Activated CD4-positive, alpha-beta T cell treated with anti-CD3 and anti-CD28 coated beads, Interleukin-2, amount 10 ng/mL, durations not matched to agents 7 days and 5 days (primary cell): Measurements from ENCODE around the gene OXCT1. TPM values are rescaled to one million over a fixed set of nuclear protein-coding genes. Genes with fewer than 3 reads are reported as not detected.

Experiments
- total RNA-seq, 2 experiments: library from RNA; stranded (reverse); gene quantifications; one replicate each; pipeline ENCODE4 v1.2.3, GENCODE V29; 2021

Gene OXCT1
- total RNA-seq, 2 experiments from 2014 or later = 58.7 to 59.9 TPM

Other genes starting within 250 kb of the OXCT1 start
- gene RIMOC1, start 33.9 kb upstream of the OXCT1 start, total RNA-seq = 10 to 100 TPM; 24.3 to 25.3 TPM
- gene FBXO4, start 54.9 kb upstream of the OXCT1 start, total RNA-seq = 10 to 100 TPM; 13.9 to 14.8 TPM